Heart left ventricle (tissue), 16 donors: ENCODE results near the gene FGFBP3. TPM values are rescaled to one million over a fixed set of nuclear protein-coding genes. Genes with fewer than 3 reads are reported as not detected.
"Not testable (repeated sequence)": the region's sequence is repeated elsewhere in the genome, so short reads cannot be mapped to it uniquely, and the experiment has no call there.

Experiments
- ATAC-seq, 4 donors: fragments of 200-7000 bp; cut with Tn5 transposase; one replicate each; pipeline ENCODE4 v1.9.1; 2020 to 2022; ENCODE audit warnings: moderate library complexity in 4 of 4, mild to moderate bottlenecking in 3 of 4, moderate number of reproducible peaks in 1 of 4
- DNase-seq, 5 donors: peaks; one replicate each; pipeline ENCODE4 v3.0.0-alpha.2; 2020
- H3K27ac ChIP-seq, 12 donors: fragments of 200-600 bp; sonication (generic) in 4 of 12; one replicate each; pipeline versions ENCODE4 v1.5.0 to v1.8.0; 2016 to 2022; ENCODE audit warnings: mild to moderate bottlenecking in 2 of 12
- H3K27me3 ChIP-seq, 9 donors: fragments of 200-600 bp; sonication (generic) in 2 of 9; one replicate each; pipeline versions ENCODE4 v1.5.1 to v1.8.0; 2016 to 2022; ENCODE audit warnings: mild to moderate bottlenecking in 3 of 9
- H3K36me3 ChIP-seq, 9 donors: fragments of 200-600 bp; sonication (generic) in 2 of 9; one replicate each; pipeline versions ENCODE4 v1.5.0 to v1.8.0; 2018 to 2022; ENCODE audit warnings: mild to moderate bottlenecking in 2 of 9
- H3K4me1 ChIP-seq, 12 donors: fragments of 200-600 bp; sonication (generic) in 4 of 12; one replicate each; pipeline versions ENCODE4 v1.5.0 to v1.8.0; 2016 to 2022; ENCODE audit warnings: mild to moderate bottlenecking in 3 of 12
- H3K4me3 ChIP-seq, 12 donors: fragments of 200-600 bp; sonication (generic) in 4 of 12; one replicate each; pipeline versions ENCODE4 v1.5.0 to v1.8.0; 2017 to 2022; ENCODE audit warnings: mild to moderate bottlenecking in 9 of 12, moderate library complexity in 4 of 12
- H3K9me3 ChIP-seq, 12 donors: fragments of 200-600 bp; sonication (generic) in 4 of 12; one replicate each; pipeline versions ENCODE4 v1.5.0 to v1.8.0; 2016 to 2022; ENCODE audit warnings: mild to moderate bottlenecking in 1 of 12
- CTCF ChIP-seq, 12 donors: fragments of 200-600 bp; sonication (generic) in 4 of 12; IDR thresholded peaks; one replicate each; pipeline versions ENCODE4 v1.5.0 to v1.8.0; 2018 to 2022; ENCODE audit warnings: antibody characterized with exemption in 12 of 12, mild to moderate bottlenecking in 5 of 12
- POLR2A ChIP-seq, 2 donors: fragments of 450-650 bp; IDR thresholded peaks; one replicate each; pipeline ENCODE4 v1.6.1; 2017; ENCODE audit warnings: antibody characterized with exemption in 2 of 2, mild to moderate bottlenecking in 2 of 2, moderate library complexity in 2 of 2
- WGBS, 4 donors: extraction: QIAGEN DNeasy Blood & Tissue Kit in 2 of 4; methylation state at CpG; one replicate each; pipeline versions ENCODE4 v1.1.5 to v1.1.7; 2013 to 2018; 5-methylcytosine and 5-hydroxymethylcytosine counted together
- intact Hi-C, 10 donors: fragments of 100-400 bp; cut with DNase I; formaldehyde crosslinking; loops; one replicate each; pipeline versions ENCODE4 v1.11.1 to v1.14.2; 2022
- polyA plus RNA-seq, 2 donors: library from polyadenylated mRNA; stranded (reverse); fragments of 200-250 nt; gene quantifications; one replicate each; pipeline ENCODE4 v1.2.3, GENCODE V29; 2013
- total RNA-seq, 9 donors: library from RNA; depleted of rRNA in 2 of 9; stranded (reverse); fragments of >200 nt in 2 of 9; fragmentation: NEBNext Ultra II Directional in 3 of 9; extraction: Animal tissue kit (Norgen Biotek cat#: 25700) in 3 of 9; gene quantifications; one replicate each; pipeline versions ENCODE4 v1.1.0 to v1.2.4, GENCODE V29; 2016 to 2023
- donor health status: ischemic (EF 13 %, LVEDD 7.1; RV severe dilation, severe dysfunction).
- donor health status: healthy with polysubstance abuse.
- donor health status: DM: no; HTN: yes; CAD: no.
- donor health status: DM: no; HTN: no; CAD: no.
- donor health status: ischemic (EF 25% LVEDD 6.9; RV normal size, moderate dysfunction).
- donor health status: ischemic (EF 25% LVEDD 5.7; RV mildly dilated, moderate dysfunction).
- donor health status: healthy.
- donor health status: DM: yes; HTN: yes; CAD: no.
- donor health status: ischemic (EF 35%, LVEDD 5.7; RV mildly dilated, moderate dysfunction).
- donor health status: nonischemic (EF 11% LVEDD 7.7; RV severe dilation, severe dysfunction).
- donor health status: DM: yes; HTN: yes; CAD: no.
- donor health status: PGD.
- donor health status: ischemic (EF 29% LVEDD 5.4; RV normal size, mild dysfunction).
- donor health status: nonischemic (EF 23%, LVEDD 6.1; RV moderate dilation, normal function).

Gene FGFBP3
- total and polyA plus RNA-seq, 11 donors: 0.16 to 0.81 (median 0.48) TPM; not detected in 1

GRCh38 chr10:91907033-91907594 is 2.2 kb downstream of the FGFBP3 start:
- Histone ChIP-seq H3K27ac (no peak overlapping the region), H3K36me3 (no peaks in the 10 kb centered on the region), H3K27me3 (no peaks in the 10 kb centered on the region), H3K4me1 (peaks cover 0 to 29% (median 8%) of the 10 kb centered on the region in 12 donors), H3K9me3 (no peaks in the 10 kb centered on the region), H3K4me3 (peak overlapping the region in 3 of 12 donors; percentile 78 to 93 (median 92))
- WGBS, 4 donors: 89 to 94% (median 93%) methylated on average over 5 of the region's 5 CpGs
- DNase-seq (no peak), ATAC-seq (no peak)
- intact Hi-C loops: loop anchor here in 3 of 10 donors (5.0 to 10.0 kb wide), 3 partner anchors 112 to 412 kb away; partner anchors contain the start of gene TNKS2 (in 1 of the 3)
- TF ChIP-seq CTCF (IDR thresholded peaks at IDR 0.05) (no peak), POLR2A (IDR thresholded peaks at IDR 0.05) (no peak)

GRCh38 chr10:91901784-91902677 is 7.3 kb downstream of the FGFBP3 start:
- TF ChIP-seq POLR2A (IDR thresholded peaks at IDR 0.05): no peak
- TF ChIP-seq CTCF (IDR thresholded peaks at IDR 0.05): no peak
- intact Hi-C loops: loop anchor here in 2 of 10 donors (10.0 kb wide), 2 partner anchors 107 to 407 kb away; partner anchors contain the start of gene TNKS2 (in 1 of the 2)
- H3K4me1 ChIP-seq: peaks cover 0 to 20% (median 0%) of the 10 kb centered on the region in 12 donors
- no peaks in the 10 kb centered on the region for H3K9me3 ChIP-seq
- ATAC-seq (peak in 2 of 4 donors; percentile 76 to 77), DNase-seq (no peak)
- 12 to 33% (median 23%) methylated on average over 2 of the region's 2 CpGs for WGBS, 4 donors
- H3K4me3 ChIP-seq: no peak overlapping the region
- H3K27me3 ChIP-seq: no peaks in the 10 kb centered on the region
- no peaks in the 10 kb centered on the region for H3K36me3 ChIP-seq
- H3K27ac ChIP-seq: peak overlapping the region in 1 of 12 donors; percentile 76

GRCh38 chr10:91897421-91897820 is 11.9 kb downstream of the FGFBP3 start:
- ATAC-seq (no peak), DNase-seq (no peak)
- Histone ChIP-seq H3K27me3 (no peaks in the 10 kb centered on the region), H3K27ac (no peak overlapping the region), H3K4me1 (peaks cover 0 to 15% (median 0%) of the 10 kb centered on the region in 12 donors), H3K36me3 (no peaks in the 10 kb centered on the region), H3K4me3 (no peak overlapping the region), H3K9me3 (no peaks in the 10 kb centered on the region)
- intact Hi-C loops: no loop called here
- no peak for TF ChIP-seq CTCF (IDR thresholded peaks at IDR 0.05)
- no peak for TF ChIP-seq POLR2A (IDR thresholded peaks at IDR 0.05)
- WGBS, 4 donors: 58 to 69% (median 66%) methylated on average over 8 of the region's 8 CpGs

- Histone ChIP-seq H3K36me3 (no peaks in the 10 kb centered on the region), H3K4me1 (peaks cover 0 to 3% (median 0%) of the 10 kb centered on the region in 12 donors), H3K4me3 (no peak overlapping the region), H3K27ac (no peak overlapping the region), H3K9me3 (no peaks in the 10 kb centered on the region), H3K27me3 (no peaks in the 10 kb centered on the region)
- WGBS, 4 donors: 74 to 96% (median 88%) methylated on average over 3 of the region's 3 CpGs
- TF ChIP-seq POLR2A (IDR thresholded peaks at IDR 0.05): no peak
- TF ChIP-seq CTCF (IDR thresholded peaks at IDR 0.05): no peak
- no peak for ATAC-seq
- intact Hi-C loops: no loop called here
- DNase-seq: no peak
Observed at GRCh38 chr10:91896212-91896756, 13.0 kb downstream of the FGFBP3 start.

GRCh38 chr10:91894261-91894685 is 15.0 kb downstream of the FGFBP3 start:
- H3K9me3 ChIP-seq, H3K4me1 ChIP-seq, H3K27ac ChIP-seq, ATAC-seq, H3K4me3 ChIP-seq, DNase-seq, intact Hi-C loops, H3K36me3 ChIP-seq, H3K27me3 ChIP-seq: not testable (repeated sequence)
- 88 to 92% (median 89%) methylated on average over 14 of the region's 14 CpGs for WGBS, 4 donors
